Measurements from ENCODE around the gene CA7. TPM values are rescaled to one million over a fixed set of nuclear protein-coding genes. Genes with fewer than 3 reads are reported as not detected.

CA7 gene
- total RNA-seq, 2 donors from 2014 or later, result not detected

GRCh38 chr16:66850115-66850815 is 6.1 kb downstream of the CA7 start:
- Histone ChIP-seq H3K4me3 (no peak overlapping the region), H3K27ac (no peak overlapping the region), H3K36me3 (no peaks in the 10 kb centered on the region), H3K9me3 (no peaks in the 10 kb centered on the region), H3K4me1 (peaks cover 0 to under 1% of the 10 kb centered on the region in 2 donors), H3K27me3 (no peaks in the 10 kb centered on the region)
- TF ChIP-seq CTCF (IDR thresholded peaks at IDR 0.05), result no peak
- DNase-seq (ENCODE audit: low spot score), result no peak

- H3K27me3 ChIP-seq, result no peaks in the 10 kb centered on the region
- no peaks in the 10 kb centered on the region for H3K4me1 ChIP-seq
- DNase-seq (ENCODE audit: low spot score), result no peak
- no peaks in the 10 kb centered on the region for H3K9me3 ChIP-seq
- TF ChIP-seq CTCF (IDR thresholded peaks at IDR 0.05), result no peak
- H3K4me3 ChIP-seq, result no peak overlapping the region
- H3K27ac ChIP-seq, result no peak overlapping the region
- no peaks in the 10 kb centered on the region for H3K36me3 ChIP-seq
These were observed 7.2 kb downstream of the CA7 start for GRCh38 chr16:66851166-66851964.

- Histone ChIP-seq H3K4me3 (no peak overlapping the region), H3K36me3 (no peaks in the 10 kb centered on the region), H3K9me3 (no peaks in the 10 kb centered on the region), H3K27ac (no peak overlapping the region), H3K4me1 (no peaks in the 10 kb centered on the region), H3K27me3 (no peaks in the 10 kb centered on the region)
- no peak for TF ChIP-seq CTCF (IDR thresholded peaks at IDR 0.05)
- no peak for DNase-seq (ENCODE audit: low spot score)
These were observed 9.3 kb downstream of the CA7 start for GRCh38 chr16:66853261-66854139.

- no peak overlapping the region for H3K4me3 ChIP-seq
- H3K36me3 ChIP-seq, result no peaks in the 10 kb centered on the region
- no peaks in the 10 kb centered on the region for H3K9me3 ChIP-seq
- H3K4me1 ChIP-seq, result peaks cover 0 to 7% of the 10 kb centered on the region in 2 donors
- no peak overlapping the region for H3K27ac ChIP-seq
- no peak for DNase-seq (ENCODE audit: low spot score)
- TF ChIP-seq CTCF (IDR thresholded peaks at IDR 0.05), result no peak
- H3K27me3 ChIP-seq, result no peaks in the 10 kb centered on the region
These were observed 12.0 kb downstream of the CA7 start for GRCh38 chr16:66856184-66856730.

GRCh38 chr16:66856801-66857200 is 12.6 kb downstream of the CA7 start:
- H3K27me3 ChIP-seq, result no peaks in the 10 kb centered on the region
- no peak for DNase-seq (ENCODE audit: low spot score)
- H3K9me3 ChIP-seq, result no peaks in the 10 kb centered on the region
- no peak overlapping the region for H3K27ac ChIP-seq
- no peak for TF ChIP-seq CTCF (IDR thresholded peaks at IDR 0.05)
- H3K4me3 ChIP-seq, result no peak overlapping the region
- peaks cover 0 to 7% of the 10 kb centered on the region in 2 donors for H3K4me1 ChIP-seq
- H3K36me3 ChIP-seq, result no peaks in the 10 kb centered on the region

All from right atrium auricular region (tissue), 2 donors.